HG02943 (cell line): ENCODE measurements around the gene EIF2B2.

Experiments used
- ATAC-seq: cut with Tn5 transposase; IDR thresholded peaks from one replicate; pipeline ENCODE4 v1.9.1; 2021; ENCODE audit warnings: mild to moderate bottlenecking, low read depth, moderate library complexity; ENCODE audit not compliant: unreplicated experiment

The EIF2B2 gene

GRCh38 chr14:74973003-74973653 is 29.6 kb upstream of the EIF2B2 start:
- no peak for ATAC-seq

GRCh38 chr14:74973905-74974363 is 28.8 kb upstream of the EIF2B2 start:
- no peak for ATAC-seq

- ATAC-seq = no peak
Observed at GRCh38 chr14:74974364-74975058, 28.2 kb upstream of the EIF2B2 start.

GRCh38 chr14:74975059-74975810 is 27.5 kb upstream of the EIF2B2 start:
- ATAC-seq = no peak

- ATAC-seq = no peak
Observed at GRCh38 chr14:74976264-74977113, 26.2 kb upstream of the EIF2B2 start.

GRCh38 chr14:74977164-74977900 is 25.4 kb upstream of the EIF2B2 start:
- no peak for ATAC-seq

- no peak for ATAC-seq
Observed at GRCh38 chr14:74977901-74978385, 24.8 kb upstream of the EIF2B2 start.

GRCh38 chr14:74978416-74978947 is 24.2 kb upstream of the EIF2B2 start:
- ATAC-seq = no peak

- ATAC-seq = no peak
Observed at GRCh38 chr14:74979029-74979428, 23.7 kb upstream of the EIF2B2 start.

- no peak for ATAC-seq
Observed at GRCh38 chr14:74979442-74980397, 23.0 kb upstream of the EIF2B2 start.

- no peak for ATAC-seq
Observed at GRCh38 chr14:74980398-74980730, 22.4 kb upstream of the EIF2B2 start.

- ATAC-seq = no peak
Observed at GRCh38 chr14:74980731-74981461, 21.8 kb upstream of the EIF2B2 start.

- no peak for ATAC-seq
Observed at GRCh38 chr14:74981462-74981782, 21.3 kb upstream of the EIF2B2 start.

- no peak for ATAC-seq
Observed at GRCh38 chr14:74981833-74982232, 20.9 kb upstream of the EIF2B2 start.

- ATAC-seq = no peak
Observed at GRCh38 chr14:74982661-74983060, 20.1 kb upstream of the EIF2B2 start.

GRCh38 chr14:74983343-74983742 is 19.4 kb upstream of the EIF2B2 start:
- ATAC-seq = no peak

GRCh38 chr14:74984236-74985027 is 18.3 kb upstream of the EIF2B2 start:
- ATAC-seq = no peak
